ENCODE results near the gene NARF. TPM values are rescaled to one million over a fixed set of nuclear protein-coding genes. Genes with fewer than 3 reads are reported as not detected.

NARF gene
- total RNA-seq, 1 experiment from 2014 or later = 59.5 TPM

GRCh38 chr17:82443465-82444283 lies 14.9 kb upstream of the NARF start:
- Histone ChIP-seq H3K4me3 (ENCODE audit: low read length) (no peak overlapping the region), H3K27me3 (ENCODE audit: low read length) (no peaks in the 10 kb centered on the region), H3K27ac (ENCODE audit: low read length) (no peak overlapping the region), H4K20me1 (ENCODE audit: low read length) (no peaks in the 10 kb centered on the region), H3K36me3 (ENCODE audit: low read depth, low read length) (no peaks in the 10 kb centered on the region), H3K9ac (ENCODE audit: low read length) (no peak overlapping the region), H3K4me2 (ENCODE audit: low read length) (no peak overlapping the region), H3K9me3 (ENCODE audit: low read length) (no peaks in the 10 kb centered on the region), H3K79me2 (ENCODE audit: low read length) (no peaks in the 10 kb centered on the region; the same call in 1 of the 2 replicates), H2AFZ (ENCODE audit: low read length) (no peak overlapping the region), H3K9me2 (replicated peaks; ENCODE audit: low read length) (no peaks in the 10 kb centered on the region), H3K4me1 (ENCODE audit: insufficient read depth, low read length) (no peaks in the 10 kb centered on the region), H3F3A (ENCODE audit: low read length, unreplicated experiment) (no peaks in the 10 kb centered on the region)
- TF ChIP-seq EZH2 (IDR thresholded peaks at IDR 0.05; ENCODE audit: low read length, unreplicated experiment) (no peak), CTCF (conservative IDR thresholded peaks at IDR 0.05; ENCODE audit: low read depth, low read length) (no peak), EZH2phosphoT487 (IDR thresholded peaks at IDR 0.05; ENCODE audit: borderline replicate concordance, low read length) (no peak)
- no TSS peak for BruUV-seq (replicated peaks)
- no peak for ATAC-seq
- no peak for DNase-seq
- intact Hi-C loops (cut with micrococcal nuclease) = no loop called here
- ChIA-PET CTCF (no interaction called here), POLR2A (ENCODE audit: unreplicated experiment) (no interaction called here)

- BruUV-seq (replicated peaks) = no TSS peak
- Histone ChIP-seq H3F3A (ENCODE audit: low read length, unreplicated experiment) (no peaks in the 10 kb centered on the region), H3K4me1 (ENCODE audit: insufficient read depth, low read length) (peaks cover 2% of the 10 kb centered on the region; the same call in 1 of the 2 replicates), H2AFZ (ENCODE audit: low read length) (no peak overlapping the region), H3K9me3 (ENCODE audit: low read length) (no peaks in the 10 kb centered on the region), H3K79me2 (ENCODE audit: low read length) (peaks cover 4% of the 10 kb centered on the region), H4K20me1 (ENCODE audit: low read length) (no peaks in the 10 kb centered on the region), H3K27me3 (ENCODE audit: low read length) (no peaks in the 10 kb centered on the region), H3K27ac (ENCODE audit: low read length) (no peak overlapping the region), H3K4me2 (ENCODE audit: low read length) (no peak overlapping the region), H3K9ac (ENCODE audit: low read length) (no peak overlapping the region), H3K9me2 (replicated peaks; ENCODE audit: low read length) (no peaks in the 10 kb centered on the region), H3K4me3 (ENCODE audit: low read length) (no peak overlapping the region), H3K36me3 (ENCODE audit: low read depth, low read length) (no peaks in the 10 kb centered on the region)
- ATAC-seq (no peak), DNase-seq (no peak)
- ChIA-PET POLR2A (ENCODE audit: unreplicated experiment) (no interaction called here), CTCF (no interaction called here)
- intact Hi-C loops (cut with micrococcal nuclease) = no loop called here
- TF ChIP-seq CTCF (conservative IDR thresholded peaks at IDR 0.05; ENCODE audit: low read depth, low read length) (no peak), EZH2phosphoT487 (IDR thresholded peaks at IDR 0.05; ENCODE audit: borderline replicate concordance, low read length) (no peak), EZH2 (IDR thresholded peaks at IDR 0.05; ENCODE audit: low read length, unreplicated experiment) (no peak)
Measured at GRCh38 chr17:82444284-82444893, 14.2 kb upstream of the NARF start.
